NB4 (cell line): ENCODE results near the gene SHISA4.

Experiments used
- CTCF ChIP-seq: IDR thresholded peaks from one replicate; pipeline ENCODE4 v1.5.1; 2012; ENCODE audit warnings: low read depth, low read length
- MAX ChIP-seq: IDR thresholded peaks from 2 replicates; pipeline ENCODE4 v1.6.1; 2011; ENCODE audit warnings: low read depth, low read length
- MYC ChIP-seq: IDR thresholded peaks from 2 replicates; pipeline ENCODE4 v1.6.1; 2011; ENCODE audit warnings: low read depth, low read length
- POLR2A ChIP-seq: IDR thresholded peaks from 2 replicates; pipeline ENCODE4 v1.6.1; 2011; ENCODE audit warnings: mild to moderate bottlenecking; ENCODE audit not compliant: insufficient read length; ENCODE audit errors: extremely low read depth

- TF ChIP-seq CTCF (no peak), MAX (no peak), POLR2A (no peak), MYC (no peak)
Observed at GRCh38 chr1:201900476-201900875, 11.8 kb downstream of the SHISA4 start.
